Measurements from ENCODE around the gene DUSP6.

The DUSP6 gene, protein sequence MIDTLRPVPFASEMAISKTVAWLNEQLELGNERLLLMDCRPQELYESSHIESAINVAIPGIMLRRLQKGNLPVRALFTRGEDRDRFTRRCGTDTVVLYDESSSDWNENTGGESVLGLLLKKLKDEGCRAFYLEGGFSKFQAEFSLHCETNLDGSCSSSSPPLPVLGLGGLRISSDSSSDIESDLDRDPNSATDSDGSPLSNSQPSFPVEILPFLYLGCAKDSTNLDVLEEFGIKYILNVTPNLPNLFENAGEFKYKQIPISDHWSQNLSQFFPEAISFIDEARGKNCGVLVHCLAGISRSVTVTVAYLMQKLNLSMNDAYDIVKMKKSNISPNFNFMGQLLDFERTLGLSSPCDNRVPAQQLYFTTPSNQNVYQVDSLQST

DNA sequence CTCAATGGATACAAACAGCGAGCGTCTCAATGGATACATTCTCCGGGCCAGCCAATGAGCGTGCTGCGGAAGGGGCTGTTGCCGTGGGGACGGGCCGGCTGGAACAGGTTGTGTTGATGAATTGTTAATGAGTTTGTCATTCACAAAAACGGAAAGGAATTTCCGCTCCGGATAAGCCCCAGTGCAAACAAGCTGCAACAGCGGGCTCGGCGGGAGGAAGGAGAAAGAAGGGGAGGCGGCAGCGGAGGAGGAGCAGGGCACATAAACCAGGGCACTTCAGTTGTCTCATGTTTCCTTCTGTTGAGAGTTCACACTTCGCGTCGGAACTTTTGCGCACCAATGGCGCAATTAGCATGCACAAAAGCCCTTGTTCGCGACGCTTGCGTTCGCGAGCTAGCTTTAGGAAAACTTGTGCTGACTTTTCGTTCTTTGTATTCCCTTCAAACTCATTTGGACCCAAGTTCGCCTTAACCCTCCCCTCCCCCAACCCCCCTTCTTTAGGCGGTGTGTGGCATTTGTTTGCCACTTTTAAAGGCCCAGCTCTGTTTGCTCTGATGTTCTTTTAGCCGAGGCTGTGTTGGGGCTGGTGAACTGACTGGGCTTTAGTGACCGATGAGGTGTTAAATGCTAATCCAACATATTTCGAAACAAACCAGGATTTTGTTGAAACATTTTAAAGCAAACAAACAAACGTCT, at the start of gene DUSP6:
Gene DUSP6 (minus strand): TSS at position 10 of the 696 bp plus-strand sequence. CDS start 462 bp downstream, outside the sequence.
- peak; percentile 96 for DNase-seq

DNA sequence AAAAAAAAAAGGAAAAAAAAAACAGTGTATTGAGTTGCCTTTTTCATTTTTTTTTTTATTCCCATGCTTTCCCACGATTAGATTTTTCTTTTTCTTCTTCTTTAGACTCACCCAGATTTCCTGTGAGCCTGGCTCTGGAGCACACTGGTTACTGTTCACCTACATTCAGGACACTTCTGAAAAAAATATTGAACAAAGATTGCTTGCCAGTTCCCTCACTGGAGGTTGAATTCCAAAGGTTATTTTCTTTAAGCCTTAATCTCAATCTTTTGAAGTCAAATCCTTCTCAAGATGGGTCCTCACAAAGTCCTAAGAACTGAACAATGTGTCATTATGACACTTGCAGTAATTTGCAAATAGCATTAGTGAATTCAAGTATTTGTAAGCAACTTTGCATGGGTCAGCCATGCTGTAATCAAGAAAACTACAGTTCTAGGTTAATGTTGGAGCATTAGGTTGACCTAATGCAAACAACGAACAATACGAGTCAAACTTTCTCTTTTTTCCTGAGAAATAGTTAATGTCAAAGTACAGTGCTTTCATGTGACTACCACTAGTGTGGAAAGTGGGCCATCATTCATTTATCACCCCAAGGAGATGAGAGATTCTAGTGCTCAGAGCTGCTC, 49.2 kb upstream of the DUSP6 start:
- DNase-seq, result no peak

DNA sequence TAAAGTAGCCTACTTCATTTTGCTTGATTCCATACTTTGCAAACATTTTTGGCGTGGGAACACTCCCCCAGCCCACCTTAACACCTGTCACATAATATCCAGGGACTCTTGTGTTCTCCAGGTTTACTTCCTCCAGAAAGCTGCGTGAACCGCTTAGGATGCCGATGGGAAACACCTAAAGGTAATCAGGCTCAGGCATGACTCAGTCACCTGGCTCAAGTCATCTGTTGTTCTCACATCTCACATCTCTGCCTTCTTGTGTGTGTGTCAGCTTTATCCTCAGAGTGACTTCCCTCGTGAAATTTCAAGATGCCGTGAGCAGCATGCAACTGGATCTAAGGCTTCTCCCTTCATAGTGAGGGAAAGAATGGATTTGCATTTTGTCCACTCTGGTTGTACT, 48.1 kb upstream of the DUSP6 start:
- no peak for DNase-seq

DNA sequence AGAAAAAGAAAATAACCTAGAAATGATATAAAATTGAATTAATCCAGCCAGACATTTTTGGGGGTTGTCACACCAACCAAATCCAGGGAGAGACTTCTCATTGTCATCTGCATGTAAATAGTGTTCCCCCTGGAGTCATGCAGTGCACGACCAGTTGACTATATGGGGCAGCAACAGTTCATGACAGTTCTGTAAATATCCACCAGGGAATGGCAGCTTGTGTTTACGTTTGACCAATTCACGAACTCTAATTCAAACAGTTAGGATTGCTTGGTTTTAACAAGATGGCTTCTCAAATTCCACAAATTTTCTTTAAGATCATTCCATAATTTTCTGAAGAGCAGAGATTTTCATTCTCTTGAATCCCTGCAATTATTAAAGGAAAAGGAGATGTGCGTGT, 43.4 kb upstream of the DUSP6 start:
- DNase-seq, result no peak

DNA sequence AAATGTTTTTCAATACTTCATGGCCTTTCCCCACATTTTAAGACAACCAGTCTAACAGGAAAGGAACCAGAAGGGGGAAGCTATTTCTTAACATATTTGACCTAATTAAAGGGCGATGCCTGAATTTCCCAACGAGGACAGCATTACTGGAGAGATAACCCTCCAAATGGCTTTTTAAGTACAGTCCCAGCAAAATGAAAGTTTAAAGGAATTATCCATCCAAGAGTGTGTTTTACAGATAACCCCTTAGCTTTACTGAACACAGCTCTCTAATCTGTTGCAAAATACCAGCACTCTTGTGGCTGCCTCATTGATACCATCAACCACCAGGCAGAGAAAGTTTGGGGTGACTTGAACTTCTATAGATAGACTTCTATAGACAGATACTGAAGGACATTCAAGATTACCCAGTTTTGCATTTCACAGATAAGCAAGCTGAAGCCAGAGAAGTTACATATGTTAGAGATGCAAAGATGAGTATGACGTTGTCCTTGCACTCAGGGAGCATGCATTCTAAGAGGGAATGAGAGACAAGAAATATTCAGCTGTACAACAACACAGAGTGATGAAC, 41.3 kb upstream of the DUSP6 start:
- DNase-seq, result peak; percentile 67

DNA sequence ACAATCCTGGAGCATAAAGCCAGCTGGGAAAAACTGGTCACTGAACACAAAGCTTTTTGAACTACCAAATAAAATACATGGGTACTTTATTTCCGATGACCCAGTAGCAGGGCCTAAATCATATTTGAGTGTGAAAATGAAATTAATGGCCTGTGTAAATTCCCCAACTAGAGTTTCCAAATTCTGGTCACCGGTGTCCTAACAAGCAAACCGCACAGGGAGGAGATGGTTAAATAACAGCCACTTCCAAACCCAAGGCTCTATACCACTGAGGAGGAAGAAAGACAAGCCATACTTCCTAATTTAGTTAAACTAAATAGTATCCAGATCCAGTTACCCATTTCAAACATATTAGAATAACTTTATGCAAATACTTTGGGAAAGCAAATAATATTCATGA, 40.1 kb upstream of the DUSP6 start:
- peak; percentile 68 for DNase-seq

DNA sequence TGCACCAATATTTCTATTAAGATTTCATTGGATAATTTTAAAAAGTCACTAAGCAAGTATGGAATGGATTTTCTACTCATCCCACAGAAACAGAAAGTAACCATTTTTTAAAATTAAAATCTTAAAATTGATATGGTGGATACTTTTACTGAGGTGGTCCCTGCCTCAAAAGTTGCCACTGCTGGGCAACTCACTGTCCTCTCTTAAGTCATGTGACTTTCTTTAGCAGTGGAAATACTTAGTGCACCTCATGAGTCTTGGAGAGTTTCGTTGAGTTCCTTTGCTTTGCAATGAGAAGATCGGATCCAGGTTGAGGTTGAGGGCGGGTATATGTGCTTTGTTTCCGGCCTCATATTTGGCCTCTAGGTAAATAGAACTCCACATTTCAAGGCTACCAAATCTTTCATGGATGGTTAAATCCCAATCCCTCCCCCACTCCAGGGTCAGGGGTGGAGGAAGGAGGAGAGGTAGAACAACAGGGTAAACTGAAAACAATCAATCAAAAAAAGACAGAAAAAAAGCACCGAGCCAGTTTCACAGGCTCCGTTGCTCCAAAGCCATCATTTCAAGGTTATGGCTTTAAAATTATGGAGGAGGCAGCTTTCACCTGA, 39.5 kb upstream of the DUSP6 start:
- no peak for DNase-seq

DNA sequence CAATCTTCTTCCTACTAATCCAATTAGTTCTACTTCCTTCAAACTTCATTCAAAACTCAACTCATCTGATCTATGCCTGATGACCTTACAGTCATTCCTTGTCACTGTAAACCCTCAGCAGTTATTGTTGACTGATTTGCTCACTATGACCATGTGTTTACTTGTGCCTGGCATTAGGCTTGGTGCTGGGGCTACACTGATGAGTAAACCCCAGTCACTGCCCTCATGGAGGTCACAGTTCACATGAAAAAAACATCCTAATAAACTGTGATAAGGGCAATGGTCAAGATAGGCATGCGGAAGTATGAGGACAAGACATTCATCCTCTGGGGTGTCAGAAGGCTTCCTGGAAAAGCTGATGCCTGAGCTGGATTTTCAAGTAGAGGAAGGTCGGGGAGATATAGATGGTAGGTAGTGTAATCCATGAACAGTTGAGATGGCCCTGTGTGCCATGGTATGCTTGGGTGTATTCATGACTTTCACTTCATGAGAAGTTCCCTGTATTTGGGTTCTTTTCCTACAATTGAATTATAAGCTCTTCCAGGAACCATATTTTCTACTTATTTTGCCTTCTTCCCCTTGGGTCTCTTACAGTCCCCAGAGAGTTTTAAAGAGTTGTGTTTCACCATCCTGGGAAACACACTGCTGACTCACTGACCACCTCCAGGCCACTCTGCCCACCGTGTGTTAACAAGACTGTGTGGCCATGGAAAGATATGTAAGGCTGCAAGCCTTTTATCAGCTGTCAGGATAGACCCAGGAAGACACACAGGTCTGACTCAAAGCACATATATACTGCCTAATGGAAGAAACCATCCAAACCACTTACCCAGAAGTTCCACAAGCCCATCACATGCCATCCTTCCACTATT, 38.7 kb upstream of the DUSP6 start:
- DNase-seq, result peak; percentile 87

DNA sequence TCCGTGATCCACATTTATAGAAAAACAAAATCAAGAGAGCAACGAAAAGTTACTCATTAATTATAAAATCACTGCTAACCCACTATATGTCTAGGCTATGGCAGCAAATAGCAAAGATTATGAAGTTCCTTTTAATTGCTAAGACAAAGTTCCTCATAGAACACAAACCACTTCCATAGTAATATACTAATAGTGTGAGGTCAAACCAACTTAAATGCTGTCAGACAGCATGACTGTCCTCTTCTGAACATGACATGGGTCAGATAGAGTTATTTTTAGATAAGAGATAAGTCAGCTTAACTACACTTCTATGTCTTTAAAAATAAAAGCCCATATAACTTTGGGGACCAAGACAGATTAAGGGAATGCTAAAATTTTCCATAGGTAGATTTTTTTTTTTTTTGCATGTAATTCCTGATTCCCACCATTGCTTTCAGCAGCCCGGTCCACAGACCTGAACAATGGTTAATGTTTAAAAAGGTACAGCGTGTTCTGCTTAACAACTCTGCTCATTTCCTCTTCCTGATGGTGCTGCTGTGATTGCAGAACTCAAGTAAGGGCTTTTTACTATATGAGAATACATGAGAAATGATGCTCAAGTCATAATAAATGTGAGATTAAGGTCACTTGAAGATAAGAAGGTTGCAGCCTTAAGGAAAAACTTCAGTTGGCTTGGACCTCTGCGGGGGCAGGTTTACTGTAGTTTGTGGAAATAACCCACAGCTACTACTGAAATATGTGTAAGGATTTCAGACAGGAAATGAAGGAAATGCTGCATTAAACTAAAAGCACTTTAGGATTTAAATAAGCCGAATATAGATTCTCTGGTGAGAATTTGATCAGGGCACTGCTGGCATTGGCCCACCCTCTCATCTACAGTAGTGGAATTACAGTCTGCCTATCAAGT, 37.7 kb upstream of the DUSP6 start:
- DNase-seq, result peak; percentile 67

DNA sequence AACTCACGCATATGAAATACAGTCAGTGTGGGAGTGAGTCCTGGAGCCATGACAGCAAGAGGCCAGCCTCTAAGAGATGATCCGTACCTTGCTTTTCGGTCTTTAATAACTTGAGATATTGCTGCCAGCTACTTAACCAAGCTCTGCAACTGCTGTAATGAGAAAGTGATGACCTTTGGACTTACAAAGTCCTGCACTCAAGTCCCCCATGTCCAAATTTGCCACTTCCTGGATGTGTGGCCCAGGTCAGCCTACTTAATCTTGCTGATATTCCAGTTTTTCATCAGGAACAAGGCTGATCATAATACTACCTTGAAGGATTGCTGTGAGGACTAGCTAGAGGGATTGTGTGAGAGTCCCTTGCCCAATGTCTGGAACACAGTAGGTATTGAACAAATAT, 33.8 kb upstream of the DUSP6 start:
- no peak for DNase-seq

DNA sequence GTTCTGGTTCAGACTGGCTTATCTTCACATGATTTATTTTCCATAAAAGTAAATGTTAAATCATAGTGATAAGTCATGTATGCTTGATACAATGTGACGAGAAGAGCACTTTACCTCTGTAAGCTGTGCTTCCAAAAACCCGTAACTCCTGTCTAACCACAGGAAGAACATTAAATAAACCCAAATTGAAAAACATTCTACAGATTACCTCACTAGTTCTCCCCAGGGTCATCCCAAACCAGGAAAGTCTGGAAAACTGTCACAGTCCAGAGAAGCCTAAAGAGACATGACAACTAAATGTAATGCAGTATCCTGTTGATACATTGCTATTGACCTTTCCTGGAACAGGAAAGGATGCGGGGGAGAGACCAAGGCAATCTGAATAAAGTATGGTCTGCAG, 32.5 kb upstream of the DUSP6 start:
- no peak for DNase-seq

DNA sequence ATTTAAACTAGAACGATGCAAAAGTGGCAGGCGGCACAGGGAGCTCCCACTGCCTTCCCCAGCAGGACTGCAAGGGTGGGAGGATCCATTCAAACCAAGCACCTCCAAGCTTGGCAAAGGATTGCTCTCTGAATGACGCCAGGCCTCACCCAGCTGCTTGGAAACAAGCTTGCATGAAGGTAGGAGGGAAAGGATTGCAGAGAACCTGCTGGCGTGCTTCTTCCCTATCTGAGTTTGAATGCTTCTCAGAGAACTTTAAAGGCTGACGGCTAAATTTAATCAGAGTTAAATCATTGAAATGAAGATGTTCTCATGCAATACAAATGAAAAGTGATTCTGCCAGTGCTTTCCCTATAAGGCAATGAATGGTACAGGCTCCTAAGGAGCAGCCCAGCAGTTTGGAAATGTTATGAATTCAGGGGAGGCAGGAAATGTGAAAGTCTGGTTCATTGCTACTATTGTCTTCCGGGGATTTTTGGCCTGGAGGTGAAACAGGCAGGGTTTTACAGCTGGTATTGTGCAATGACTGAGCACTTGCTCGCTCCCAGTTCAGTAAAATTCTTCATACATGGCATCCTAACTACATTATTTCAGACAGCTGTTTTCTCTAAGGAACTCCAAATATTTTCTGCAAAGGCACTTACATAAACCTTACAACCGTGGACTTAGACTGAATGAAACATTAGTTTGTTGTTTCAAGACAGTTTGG, 31.9 kb upstream of the DUSP6 start:
- peak; percentile 77 for DNase-seq

DNA sequence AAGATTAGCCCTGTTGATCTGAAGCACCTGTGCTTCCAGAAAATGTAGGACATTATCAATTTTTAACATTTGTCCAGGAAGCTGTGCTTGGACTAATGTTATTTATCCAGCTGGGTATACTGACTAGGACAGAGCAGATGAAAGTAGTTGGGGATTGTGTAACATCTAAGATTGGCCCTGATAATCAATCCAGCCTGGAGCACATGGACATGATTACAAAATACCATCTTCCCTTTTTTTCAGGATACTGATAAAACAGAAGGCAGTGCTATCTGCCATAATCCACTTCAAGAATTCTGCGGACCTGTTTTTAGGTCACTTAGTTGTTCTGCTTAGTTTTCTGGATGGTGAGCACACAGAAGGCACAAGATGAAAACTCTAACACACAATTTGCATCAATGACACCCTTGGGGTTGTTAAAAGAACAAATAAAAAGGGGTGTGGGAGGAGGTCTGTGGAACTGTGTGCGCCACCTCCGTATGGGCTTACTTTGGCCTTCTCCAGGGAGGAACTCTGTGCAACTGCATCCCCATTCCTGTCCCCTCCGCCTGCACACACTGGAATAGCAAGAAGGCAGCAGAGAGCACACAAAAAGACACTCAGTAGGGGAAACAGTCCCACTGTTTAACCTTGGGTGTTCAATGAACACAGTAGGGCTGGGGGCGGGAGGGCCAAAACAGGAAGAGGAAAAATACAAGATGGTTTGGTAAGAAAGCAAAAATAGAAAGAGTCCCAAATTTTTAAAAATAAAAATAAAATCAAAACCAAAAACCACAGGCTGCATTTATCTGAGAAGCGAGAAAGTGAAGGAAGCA, 31.1 kb upstream of the DUSP6 start:
- DNase-seq, result peak; percentile 35

DNA sequence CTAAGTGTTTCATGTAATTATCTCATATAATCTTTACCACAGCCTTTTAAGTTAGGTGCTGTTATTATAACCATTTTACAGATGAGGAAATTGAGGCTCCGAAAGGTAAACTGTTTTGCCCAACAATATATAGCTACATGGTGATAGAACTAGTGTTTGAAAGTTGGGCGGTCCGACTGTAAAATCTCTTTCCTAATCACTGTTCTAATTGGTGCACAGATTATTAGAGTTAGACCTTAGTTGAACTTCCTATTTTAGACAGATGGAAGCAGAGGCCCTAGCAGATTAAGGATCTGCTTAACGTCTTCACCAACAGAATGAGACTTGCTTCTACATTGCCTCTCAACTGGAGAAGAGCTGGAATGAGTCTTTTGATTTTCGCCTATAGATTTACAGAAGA, 30.0 kb upstream of the DUSP6 start:
- DNase-seq, result peak; percentile 45

DNA sequence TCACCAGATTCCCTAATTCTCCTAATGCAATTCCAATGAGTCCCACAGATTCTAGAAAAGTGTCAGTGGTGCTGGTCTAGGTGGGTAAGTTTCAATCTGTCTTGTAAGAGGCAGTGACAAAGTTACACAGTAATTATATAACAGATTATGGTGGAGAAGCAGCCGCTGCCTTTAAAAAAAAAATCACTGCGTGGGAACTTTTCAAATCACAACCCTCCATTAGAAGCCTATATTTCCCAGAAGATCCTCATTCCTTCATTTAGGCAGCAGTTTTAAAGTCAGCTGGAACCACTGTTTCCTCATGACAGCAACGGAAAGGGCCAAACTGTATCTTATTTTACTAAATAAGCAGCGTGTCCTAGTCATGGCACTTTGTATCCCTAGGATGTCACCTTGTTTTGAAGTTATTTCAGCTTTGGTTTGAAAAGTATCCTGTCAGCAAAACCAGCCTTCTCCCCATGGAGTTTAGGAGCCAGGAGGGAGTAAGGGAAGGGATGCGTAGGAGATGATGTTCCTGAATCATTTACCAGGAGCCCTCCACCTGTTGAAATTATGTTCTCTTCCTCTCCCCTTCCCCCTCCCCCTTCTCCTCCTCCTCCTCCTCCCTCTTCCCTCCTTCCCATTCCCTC, 27.7 kb upstream of the DUSP6 start:
- DNase-seq, result no peak

DNA sequence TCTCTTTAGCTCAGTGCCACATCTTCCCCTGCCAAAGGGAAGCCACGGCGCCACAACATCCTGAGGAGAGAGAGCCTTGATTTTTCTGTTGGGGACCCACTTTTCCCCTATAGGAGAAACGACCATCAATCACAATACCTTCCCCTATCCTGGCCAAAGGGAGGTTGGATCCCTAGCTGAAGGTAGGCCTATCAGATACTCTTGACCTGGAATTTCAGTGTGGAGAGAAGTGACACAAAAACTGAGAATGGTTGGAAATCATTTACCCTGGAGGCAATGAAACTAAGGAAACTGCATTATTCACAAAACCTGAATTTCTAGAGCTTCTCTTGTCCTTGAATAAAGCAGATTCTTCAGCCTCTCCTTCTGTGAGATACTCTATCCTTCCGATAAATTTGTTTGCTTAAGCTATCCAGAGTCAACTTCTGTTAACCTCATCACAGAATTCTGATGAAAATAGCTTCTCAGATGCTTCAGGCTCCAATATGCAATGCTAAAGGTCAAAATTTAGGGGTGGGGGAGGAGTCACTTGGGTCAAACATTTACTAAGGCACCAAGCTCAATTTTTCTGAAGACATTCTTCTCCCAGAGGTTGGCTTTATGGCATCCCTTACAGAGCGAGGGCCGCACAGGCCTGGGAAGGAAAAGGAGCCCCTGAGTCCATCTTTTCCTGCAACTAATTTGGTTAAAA, 27.0 kb upstream of the DUSP6 start:
- DNase-seq, result no peak

DNA sequence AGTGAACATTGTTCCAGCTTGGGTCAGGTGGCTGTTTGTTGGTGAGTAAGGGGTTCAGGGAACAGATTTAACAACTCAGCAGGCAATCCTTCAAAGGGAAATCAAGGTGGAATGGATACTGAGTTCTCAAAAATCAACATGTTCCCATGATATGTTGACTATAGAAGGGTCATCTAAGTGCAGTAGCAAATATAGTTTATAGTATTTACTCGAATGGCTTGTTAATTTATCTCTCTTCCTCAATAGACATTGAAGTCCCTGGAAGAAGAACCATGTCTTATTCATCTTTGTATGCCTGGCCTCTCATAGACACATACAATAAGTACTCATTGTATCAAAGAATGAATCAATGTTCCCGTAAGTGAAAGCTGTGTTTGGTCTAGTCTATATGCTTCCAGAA, 24.5 kb upstream of the DUSP6 start:
- DNase-seq, result no peak

DNA sequence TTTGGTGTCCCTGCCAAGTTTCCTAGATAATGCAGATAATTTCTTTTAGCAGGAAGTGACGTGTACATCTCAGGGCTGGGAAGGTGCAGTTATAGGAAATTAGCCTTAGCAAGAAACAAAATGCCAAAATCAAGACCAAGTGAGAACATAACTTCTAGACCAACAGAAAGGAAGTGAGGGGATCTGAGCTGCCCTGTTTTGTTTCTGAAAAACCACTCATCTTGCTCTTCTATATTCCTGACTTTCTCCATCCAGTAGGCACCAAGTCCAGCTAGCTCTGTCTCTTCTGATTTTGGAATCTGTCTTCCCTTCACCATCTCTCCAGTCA, 23.9 kb upstream of the DUSP6 start:
- DNase-seq, result no peak
